ENCODE results near the gene FIZ1.
"Not testable (repeated sequence)": the region's sequence is repeated elsewhere in the genome, so short reads cannot be mapped to it uniquely, and the experiment has no call there.

Gene FIZ1

GRCh38 chr19:55573929-55574328 lies 25.4 kb downstream of the FIZ1 start:
- not testable (repeated sequence) for DNase-seq (ENCODE audit: low read depth)

- not testable (repeated sequence) for DNase-seq (ENCODE audit: low read depth)
These were observed 29.8 kb downstream of the FIZ1 start for GRCh38 chr19:55569477-55569876.

- DNase-seq (ENCODE audit: low read depth), result no peak
These were observed 31.5 kb downstream of the FIZ1 start for GRCh38 chr19:55567708-55568328.

GRCh38 chr19:55566823-55567222 lies 32.5 kb downstream of the FIZ1 start:
- no peak for DNase-seq (ENCODE audit: low read depth)

GRCh38 chr19:55563261-55563690 lies 36.0 kb downstream of the FIZ1 start:
- DNase-seq (ENCODE audit: low read depth), result no peak

- no peak for DNase-seq (ENCODE audit: low read depth)
These were observed 39.6 kb downstream of the FIZ1 start for GRCh38 chr19:55559684-55560083.

GRCh38 chr19:55554741-55555152 lies 44.6 kb downstream of the FIZ1 start:
- DNase-seq (ENCODE audit: low read depth), result no peak

- DNase-seq (ENCODE audit: low read depth), result no peak
These were observed 45.0 kb downstream of the FIZ1 start for GRCh38 chr19:55554302-55554701.

- DNase-seq (ENCODE audit: low read depth), result no peak
These were observed 45.8 kb downstream of the FIZ1 start for GRCh38 chr19:55553217-55554182.

GRCh38 chr19:55552620-55553019 lies 46.7 kb downstream of the FIZ1 start:
- DNase-seq (ENCODE audit: low read depth), result no peak

GRCh38 chr19:55552206-55552605 lies 47.1 kb downstream of the FIZ1 start:
- DNase-seq (ENCODE audit: low read depth), result no peak

- DNase-seq (ENCODE audit: low read depth), result no peak
These were observed 49.0 kb downstream of the FIZ1 start for GRCh38 chr19:55550321-55550650.

GRCh38 chr19:55549500-55550320 lies 49.6 kb downstream of the FIZ1 start:
- DNase-seq (ENCODE audit: low read depth), result no peak

- no peak for DNase-seq (ENCODE audit: low read depth)
These were observed 52.3 kb downstream of the FIZ1 start for GRCh38 chr19:55546822-55547614.

GRCh38 chr19:55546011-55546410 lies 53.3 kb downstream of the FIZ1 start:
- no peak for DNase-seq (ENCODE audit: low read depth)

GRCh38 chr19:55545443-55545842 lies 53.9 kb downstream of the FIZ1 start, which contains the start of gene SBK3:
Gene SBK3, minus strand, starts transcription at chr19:55545543. Its CDS starts 0 bp downstream, at chr19:55545543.
- DNase-seq (ENCODE audit: low read depth), result no peak

GRCh38 chr19:55544776-55545439 lies 54.4 kb downstream of the FIZ1 start:
- no peak for DNase-seq (ENCODE audit: low read depth)

GRCh38 chr19:55544014-55544413 lies 55.3 kb downstream of the FIZ1 start:
- no peak for DNase-seq (ENCODE audit: low read depth)

- DNase-seq (ENCODE audit: low read depth), result no peak
These were observed 55.8 kb downstream of the FIZ1 start for GRCh38 chr19:55543567-55543966.

GRCh38 chr19:55542292-55542855 lies 56.9 kb downstream of the FIZ1 start:
- no peak for DNase-seq (ENCODE audit: low read depth)

Measured in stimulated activated CD8-positive, alpha-beta memory T cell treated with anti-CD3 and anti-CD28 coated beads, Interleukin-12 subunit alpha, Interleukin-12 subunit beta, amount 100 ng/mL, for 4 hours (primary cell).